ENCODE measurements around the gene RTN4RL1.

Gene RTN4RL1

DNA sequence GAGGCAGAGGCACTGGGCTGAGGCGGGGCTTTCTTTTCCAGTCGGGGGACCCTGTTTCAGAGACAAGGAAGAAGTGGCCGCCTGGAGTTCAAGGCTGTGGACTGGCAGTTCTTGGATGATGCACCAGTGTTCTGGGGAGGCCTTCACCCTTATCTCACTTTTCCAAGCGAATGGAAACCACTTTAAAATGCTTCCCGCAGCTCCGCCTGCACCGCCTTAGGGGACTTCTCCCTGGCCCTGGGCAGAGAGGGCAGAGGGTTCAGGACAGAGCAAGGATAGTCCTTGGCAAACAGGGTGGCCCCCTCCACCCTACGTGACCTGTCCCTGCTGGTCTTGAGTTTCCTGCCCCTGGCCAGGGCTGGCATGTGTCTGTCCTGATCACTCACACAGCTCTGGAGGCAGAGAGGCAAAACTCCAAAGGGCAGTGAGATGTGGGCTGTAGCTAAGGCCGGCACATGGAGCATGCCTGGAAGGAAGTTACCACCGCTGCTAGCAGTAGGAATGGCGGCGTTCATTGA, 20.6 kb downstream of the RTN4RL1 start:
- H2AFZ ChIP-seq (ENCODE audit: low read length) = no peak overlapping the region
- H3K9ac ChIP-seq (ENCODE audit: low read length) = no peak overlapping the region
- H3K27ac ChIP-seq (ENCODE audit: low read depth, low read length, poor library complexity, severe bottlenecking) = no peak overlapping the region
- no peak overlapping the region for H3K4me2 ChIP-seq (ENCODE audit: low read length)
- H3K4me1 ChIP-seq (ENCODE audit: insufficient read depth, low read length, severe bottlenecking) = no peaks in the 10 kb centered on the region
- no peaks in the 10 kb centered on the region for H3K36me3 ChIP-seq (ENCODE audit: insufficient read depth, low read length)
- no peaks in the 10 kb centered on the region for H3F3A ChIP-seq (ENCODE audit: insufficient read depth, low read length)
- no peaks in the 10 kb centered on the region for H4K20me1 ChIP-seq (ENCODE audit: insufficient read depth, low read length)
- H3K9me3 ChIP-seq (ENCODE audit: low read length) = no peaks in the 10 kb centered on the region
- H3K27me3 ChIP-seq (ENCODE audit: insufficient read depth, low read length) = peaks cover 7% of the 10 kb centered on the region; the same call in 1 of the 2 replicates
- TF ChIP-seq EZH2 (IDR thresholded peaks at IDR 0.05; ENCODE audit: borderline replicate concordance, low read length) = no peak
- TF ChIP-seq, protein P1, sequence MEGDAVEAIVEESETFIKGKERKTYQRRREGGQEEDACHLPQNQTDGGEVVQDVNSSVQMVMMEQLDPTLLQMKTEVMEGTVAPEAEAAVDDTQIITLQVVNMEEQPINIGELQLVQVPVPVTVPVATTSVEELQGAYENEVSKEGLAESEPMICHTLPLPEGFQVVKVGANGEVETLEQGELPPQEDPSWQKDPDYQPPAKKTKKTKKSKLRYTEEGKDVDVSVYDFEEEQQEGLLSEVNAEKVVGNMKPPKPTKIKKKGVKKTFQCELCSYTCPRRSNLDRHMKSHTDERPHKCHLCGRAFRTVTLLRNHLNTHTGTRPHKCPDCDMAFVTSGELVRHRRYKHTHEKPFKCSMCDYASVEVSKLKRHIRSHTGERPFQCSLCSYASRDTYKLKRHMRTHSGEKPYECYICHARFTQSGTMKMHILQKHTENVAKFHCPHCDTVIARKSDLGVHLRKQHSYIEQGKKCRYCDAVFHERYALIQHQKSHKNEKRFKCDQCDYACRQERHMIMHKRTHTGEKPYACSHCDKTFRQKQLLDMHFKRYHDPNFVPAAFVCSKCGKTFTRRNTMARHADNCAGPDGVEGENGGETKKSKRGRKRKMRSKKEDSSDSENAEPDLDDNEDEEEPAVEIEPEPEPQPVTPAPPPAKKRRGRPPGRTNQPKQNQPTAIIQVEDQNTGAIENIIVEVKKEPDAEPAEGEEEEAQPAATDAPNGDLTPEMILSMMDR (IDR thresholded peaks at IDR 0.05; ENCODE audit: low read length) = no peak
- no peaks in the 10 kb centered on the region for H3K9me2 ChIP-seq (ENCODE audit: low read depth, low read length)
- no peaks in the 10 kb centered on the region for H3K79me2 ChIP-seq (ENCODE audit: insufficient read depth, low read length)
- no peak overlapping the region for H3K4me3 ChIP-seq (ENCODE audit: low read depth, low read length, poor library complexity, severe bottlenecking)

DNA sequence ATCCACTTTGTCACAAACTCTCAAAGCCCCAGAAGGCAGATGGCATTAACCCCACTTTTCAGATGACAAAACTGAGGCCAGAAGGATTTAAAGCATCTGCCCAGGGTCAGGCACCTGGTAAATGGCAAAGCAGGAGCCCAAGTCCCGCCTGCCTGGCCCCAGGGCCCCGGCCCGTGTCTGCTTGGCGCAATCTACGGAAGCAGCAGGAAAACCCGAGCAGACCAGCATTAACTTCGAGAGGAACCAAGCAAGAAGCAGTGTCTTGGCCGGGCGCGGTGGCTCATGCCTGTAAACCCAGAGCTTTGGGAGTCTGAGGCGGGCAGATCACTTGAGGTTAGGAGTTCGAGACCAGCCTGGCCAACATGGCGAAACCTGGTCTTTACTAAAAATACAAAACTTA, 21.6 kb downstream of the RTN4RL1 start:
- Histone ChIP-seq H3K4me1 (ENCODE audit: insufficient read depth, low read length, severe bottlenecking) (no peaks in the 10 kb centered on the region), H3K79me2 (ENCODE audit: insufficient read depth, low read length) (no peaks in the 10 kb centered on the region), H3K9me3 (ENCODE audit: low read length) (no peaks in the 10 kb centered on the region), H3K4me3 (ENCODE audit: low read depth, low read length, poor library complexity, severe bottlenecking) (no peak overlapping the region), H3K27me3 (ENCODE audit: insufficient read depth, low read length) (peaks cover 2% of the 10 kb centered on the region; the same call in 1 of the 2 replicates), H3K9ac (ENCODE audit: low read length) (no peak overlapping the region), H3K9me2 (ENCODE audit: low read depth, low read length) (no peaks in the 10 kb centered on the region), H3K36me3 (ENCODE audit: insufficient read depth, low read length) (no peaks in the 10 kb centered on the region), H4K20me1 (ENCODE audit: insufficient read depth, low read length) (no peaks in the 10 kb centered on the region), H3K27ac (ENCODE audit: low read depth, low read length, poor library complexity, severe bottlenecking) (no peak overlapping the region), H2AFZ (ENCODE audit: low read length) (no peak overlapping the region), H3F3A (ENCODE audit: insufficient read depth, low read length) (no peaks in the 10 kb centered on the region), H3K4me2 (ENCODE audit: low read length) (no peak overlapping the region)
- no peak for TF ChIP-seq EZH2 (IDR thresholded peaks at IDR 0.05; ENCODE audit: borderline replicate concordance, low read length)
- TF ChIP-seq, protein P1 (IDR thresholded peaks at IDR 0.05; ENCODE audit: low read length) = no peak

- H3K9ac ChIP-seq (ENCODE audit: low read length) = no peak overlapping the region
- H2AFZ ChIP-seq (ENCODE audit: low read length) = no peak overlapping the region
- H3K27ac ChIP-seq (ENCODE audit: low read depth, low read length, poor library complexity, severe bottlenecking) = no peak overlapping the region
- no peaks in the 10 kb centered on the region for H3K79me2 ChIP-seq (ENCODE audit: insufficient read depth, low read length)
- H3K4me1 ChIP-seq (ENCODE audit: insufficient read depth, low read length, severe bottlenecking) = no peaks in the 10 kb centered on the region
- H3K4me2 ChIP-seq (ENCODE audit: low read length) = no peak overlapping the region
- no peaks in the 10 kb centered on the region for H3K36me3 ChIP-seq (ENCODE audit: insufficient read depth, low read length)
- no peaks in the 10 kb centered on the region for H4K20me1 ChIP-seq (ENCODE audit: insufficient read depth, low read length)
- TF ChIP-seq, protein P1 (IDR thresholded peaks at IDR 0.05; ENCODE audit: low read length) = no peak
- TF ChIP-seq EZH2 (IDR thresholded peaks at IDR 0.05; ENCODE audit: borderline replicate concordance, low read length) = no peak
- no peaks in the 10 kb centered on the region for H3F3A ChIP-seq (ENCODE audit: insufficient read depth, low read length)
- H3K27me3 ChIP-seq (ENCODE audit: insufficient read depth, low read length) = no peaks in the 10 kb centered on the region; the same call in 1 of the 2 replicates
- H3K9me2 ChIP-seq (ENCODE audit: low read depth, low read length) = no peaks in the 10 kb centered on the region
- H3K9me3 ChIP-seq (ENCODE audit: low read length) = no peaks in the 10 kb centered on the region
- no peak overlapping the region for H3K4me3 ChIP-seq (ENCODE audit: low read depth, low read length, poor library complexity, severe bottlenecking)
Observed at GRCh38 chr17:2002767-2003329, 22.3 kb downstream of the RTN4RL1 start.

Data from OCI-LY1 (cell line).